ENCODE results near the gene BTBD2. TPM values are rescaled to one million over a fixed set of nuclear protein-coding genes. Genes with fewer than 3 reads are reported as not detected.

Gene BTBD2
- total and polyA plus RNA-seq, 4 donors, result 7.4 to 25.1 (median 20.2) TPM

DNA sequence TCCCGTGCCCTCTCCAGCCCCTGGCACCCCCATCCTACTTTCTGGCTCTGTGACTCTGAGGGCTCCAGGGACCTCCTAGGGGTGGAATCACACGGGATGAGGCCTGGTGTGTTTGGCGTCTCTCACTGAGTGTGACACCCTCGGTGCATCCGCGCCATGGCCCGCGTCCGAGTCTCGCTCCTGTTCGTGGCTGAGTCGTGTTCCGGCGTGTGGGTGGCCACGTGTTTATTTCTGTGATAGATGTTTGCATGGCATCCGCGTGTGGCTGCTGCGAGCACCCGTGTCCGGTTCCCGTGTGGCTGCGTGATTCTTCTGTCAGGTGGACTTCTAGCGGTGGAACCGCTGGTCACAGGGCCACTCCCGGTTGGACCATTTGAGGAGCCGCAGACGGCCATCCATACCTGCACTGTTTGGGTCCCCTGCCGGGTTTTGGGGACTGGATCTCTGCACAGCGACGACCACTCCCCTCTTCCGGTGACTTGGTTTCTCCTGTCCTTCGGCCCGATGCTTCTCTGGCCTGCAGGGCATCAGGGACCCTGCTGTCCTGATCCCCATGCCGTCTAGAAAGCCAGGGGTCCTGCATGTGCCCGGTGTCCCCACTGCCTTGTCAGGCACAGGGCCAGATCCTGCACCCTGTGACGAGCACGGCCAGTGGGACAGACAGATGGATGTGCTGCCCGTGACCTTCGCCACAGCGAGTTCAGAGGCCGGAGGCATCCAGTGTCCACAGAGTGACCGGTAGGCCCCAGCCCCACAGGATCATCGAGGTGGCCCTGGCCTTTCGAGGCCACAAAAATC lies 66.0 kb downstream of the BTBD2 start:
- Histone ChIP-seq H3K4me1 (ENCODE audit: control insufficient read depth in 4 of 4, insufficient read depth in 4 of 4, low read length in 3 of 4) (peaks cover 0 to under 1% (median under 1%) of the 10 kb centered on the region in 4 donors), H3K9ac (ENCODE audit: low read depth in 1 of 2, low read length in 2 of 2) (no peak overlapping the region), H3K27me3 (ENCODE audit: control insufficient read depth in 4 of 4, insufficient read depth in 4 of 4, low read length in 3 of 4) (no peaks in the 10 kb centered on the region), H3K4me3 (ENCODE audit: low read depth in 1 of 3, low read length in 3 of 3) (no peak overlapping the region), H3K27ac (ENCODE audit: low read depth in 1 of 2, low read length in 2 of 2) (no peak overlapping the region), H3K36me3 (ENCODE audit: control insufficient read depth in 4 of 4, insufficient read depth in 3 of 4, low read depth in 1 of 4, low read length in 3 of 4) (peaks cover 0 to 10% (median 2%) of the 10 kb centered on the region in 4 donors), H3K9me3 (ENCODE audit: control insufficient read depth in 4 of 4, low read length in 3 of 4) (no peaks in the 10 kb centered on the region)
- WGBS, result 96% methylated on average over 44 of the region's 44 CpGs
- no peak for DNase-seq (ENCODE audit: low spot score)
- TF ChIP-seq GABPA (IDR thresholded peaks at IDR 0.05 in 1 of 2, conservative IDR thresholded peaks at IDR 0.05 in 1 of 2), result no peak
- TF ChIP-seq, protein P1, sequence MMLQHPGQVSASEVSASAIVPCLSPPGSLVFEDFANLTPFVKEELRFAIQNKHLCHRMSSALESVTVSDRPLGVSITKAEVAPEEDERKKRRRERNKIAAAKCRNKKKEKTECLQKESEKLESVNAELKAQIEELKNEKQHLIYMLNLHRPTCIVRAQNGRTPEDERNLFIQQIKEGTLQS (IDR thresholded peaks at IDR 0.05), result no peak
- TF ChIP-seq, protein P2, sequence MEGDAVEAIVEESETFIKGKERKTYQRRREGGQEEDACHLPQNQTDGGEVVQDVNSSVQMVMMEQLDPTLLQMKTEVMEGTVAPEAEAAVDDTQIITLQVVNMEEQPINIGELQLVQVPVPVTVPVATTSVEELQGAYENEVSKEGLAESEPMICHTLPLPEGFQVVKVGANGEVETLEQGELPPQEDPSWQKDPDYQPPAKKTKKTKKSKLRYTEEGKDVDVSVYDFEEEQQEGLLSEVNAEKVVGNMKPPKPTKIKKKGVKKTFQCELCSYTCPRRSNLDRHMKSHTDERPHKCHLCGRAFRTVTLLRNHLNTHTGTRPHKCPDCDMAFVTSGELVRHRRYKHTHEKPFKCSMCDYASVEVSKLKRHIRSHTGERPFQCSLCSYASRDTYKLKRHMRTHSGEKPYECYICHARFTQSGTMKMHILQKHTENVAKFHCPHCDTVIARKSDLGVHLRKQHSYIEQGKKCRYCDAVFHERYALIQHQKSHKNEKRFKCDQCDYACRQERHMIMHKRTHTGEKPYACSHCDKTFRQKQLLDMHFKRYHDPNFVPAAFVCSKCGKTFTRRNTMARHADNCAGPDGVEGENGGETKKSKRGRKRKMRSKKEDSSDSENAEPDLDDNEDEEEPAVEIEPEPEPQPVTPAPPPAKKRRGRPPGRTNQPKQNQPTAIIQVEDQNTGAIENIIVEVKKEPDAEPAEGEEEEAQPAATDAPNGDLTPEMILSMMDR (IDR thresholded peaks at IDR 0.05; ENCODE audit: low read depth, low read length, missing input control), result no peak
- no peak for TF ChIP-seq YY1 (IDR thresholded peaks at IDR 0.05)
- TF ChIP-seq, protein P3, sequence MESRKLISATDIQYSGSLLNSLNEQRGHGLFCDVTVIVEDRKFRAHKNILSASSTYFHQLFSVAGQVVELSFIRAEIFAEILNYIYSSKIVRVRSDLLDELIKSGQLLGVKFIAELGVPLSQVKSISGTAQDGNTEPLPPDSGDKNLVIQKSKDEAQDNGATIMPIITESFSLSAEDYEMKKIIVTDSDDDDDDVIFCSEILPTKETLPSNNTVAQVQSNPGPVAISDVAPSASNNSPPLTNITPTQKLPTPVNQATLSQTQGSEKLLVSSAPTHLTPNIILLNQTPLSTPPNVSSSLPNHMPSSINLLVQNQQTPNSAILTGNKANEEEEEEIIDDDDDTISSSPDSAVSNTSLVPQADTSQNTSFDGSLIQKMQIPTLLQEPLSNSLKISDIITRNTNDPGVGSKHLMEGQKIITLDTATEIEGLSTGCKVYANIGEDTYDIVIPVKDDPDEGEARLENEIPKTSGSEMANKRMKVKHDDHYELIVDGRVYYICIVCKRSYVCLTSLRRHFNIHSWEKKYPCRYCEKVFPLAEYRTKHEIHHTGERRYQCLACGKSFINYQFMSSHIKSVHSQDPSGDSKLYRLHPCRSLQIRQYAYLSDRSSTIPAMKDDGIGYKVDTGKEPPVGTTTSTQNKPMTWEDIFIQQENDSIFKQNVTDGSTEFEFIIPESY (IDR thresholded peaks at IDR 0.05), result no peak
- TF ChIP-seq TAF1 (conservative IDR thresholded peaks at IDR 0.05), result no peak
- TF ChIP-seq SP1 (IDR thresholded peaks at IDR 0.05), result no peak

DNA sequence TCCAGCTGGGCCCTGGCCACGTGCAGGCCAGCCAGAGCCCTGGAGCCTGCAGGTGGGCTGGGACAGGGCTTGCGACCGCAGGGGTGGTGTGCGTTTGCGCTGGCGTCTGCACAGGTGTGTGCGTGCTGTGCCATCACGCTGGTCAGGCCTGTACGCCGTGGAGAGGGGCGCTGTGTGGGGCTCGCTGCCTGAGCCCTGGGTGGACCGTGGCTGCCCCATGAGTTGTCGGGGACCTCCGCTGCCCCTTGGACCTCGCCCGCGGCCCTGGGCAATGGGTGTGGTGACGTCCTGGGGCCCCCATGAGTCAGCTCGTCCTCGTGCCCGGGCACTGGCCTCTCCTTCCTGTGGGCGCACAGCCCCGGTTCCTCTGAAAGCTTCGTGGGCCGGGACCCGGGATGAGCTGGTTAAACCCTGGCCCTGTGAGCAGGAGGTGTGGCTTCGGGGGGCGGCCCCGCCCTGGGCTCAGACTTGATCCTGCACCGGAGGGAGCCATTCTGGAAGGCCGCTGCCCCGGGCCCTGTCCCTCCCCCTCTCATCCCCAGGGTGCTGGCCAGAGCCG lies 67.8 kb downstream of the BTBD2 start:
- Histone ChIP-seq H3K27me3 (ENCODE audit: control insufficient read depth in 4 of 4, insufficient read depth in 4 of 4, low read length in 3 of 4) (no peaks in the 10 kb centered on the region), H3K4me3 (ENCODE audit: low read depth in 1 of 3, low read length in 3 of 3) (no peak overlapping the region), H3K27ac (ENCODE audit: low read depth in 1 of 2, low read length in 2 of 2) (no peak overlapping the region), H3K9me3 (ENCODE audit: control insufficient read depth in 4 of 4, low read length in 3 of 4) (no peaks in the 10 kb centered on the region), H3K4me1 (ENCODE audit: control insufficient read depth in 4 of 4, insufficient read depth in 4 of 4, low read length in 3 of 4) (peaks cover 4 to 16% (median 10%) of the 10 kb centered on the region in 4 donors), H3K9ac (ENCODE audit: low read depth in 1 of 2, low read length in 2 of 2) (no peak overlapping the region), H3K36me3 (ENCODE audit: control insufficient read depth in 4 of 4, insufficient read depth in 3 of 4, low read depth in 1 of 4, low read length in 3 of 4) (peaks cover 0 to 3% (median 2%) of the 10 kb centered on the region in 4 donors)
- TF ChIP-seq, protein P3 (IDR thresholded peaks at IDR 0.05), result no peak
- no peak for TF ChIP-seq JUND (IDR thresholded peaks at IDR 0.05)
- no peak for TF ChIP-seq HNF4G (IDR thresholded peaks at IDR 0.05)
- TF ChIP-seq RXRA (IDR thresholded peaks at IDR 0.05), result no peak
- TF ChIP-seq EGR1 (IDR thresholded peaks at IDR 0.05; ENCODE audit: low read depth in 2 of 2), result no peak
- TF ChIP-seq RAD21 (IDR thresholded peaks at IDR 0.05), result no peak
- TF ChIP-seq, protein P2 (IDR thresholded peaks at IDR 0.05; ENCODE audit: low read depth, low read length, missing input control), result no peak
- no peak for TF ChIP-seq SP1 (IDR thresholded peaks at IDR 0.05)
- no peak for TF ChIP-seq NR2F2 (IDR thresholded peaks at IDR 0.05)
- no peak for TF ChIP-seq FOXA2 (IDR thresholded peaks at IDR 0.05)
- no peak for TF ChIP-seq GABPA (IDR thresholded peaks at IDR 0.05 in 1 of 2, conservative IDR thresholded peaks at IDR 0.05 in 1 of 2)
- TF ChIP-seq, protein P4, sequence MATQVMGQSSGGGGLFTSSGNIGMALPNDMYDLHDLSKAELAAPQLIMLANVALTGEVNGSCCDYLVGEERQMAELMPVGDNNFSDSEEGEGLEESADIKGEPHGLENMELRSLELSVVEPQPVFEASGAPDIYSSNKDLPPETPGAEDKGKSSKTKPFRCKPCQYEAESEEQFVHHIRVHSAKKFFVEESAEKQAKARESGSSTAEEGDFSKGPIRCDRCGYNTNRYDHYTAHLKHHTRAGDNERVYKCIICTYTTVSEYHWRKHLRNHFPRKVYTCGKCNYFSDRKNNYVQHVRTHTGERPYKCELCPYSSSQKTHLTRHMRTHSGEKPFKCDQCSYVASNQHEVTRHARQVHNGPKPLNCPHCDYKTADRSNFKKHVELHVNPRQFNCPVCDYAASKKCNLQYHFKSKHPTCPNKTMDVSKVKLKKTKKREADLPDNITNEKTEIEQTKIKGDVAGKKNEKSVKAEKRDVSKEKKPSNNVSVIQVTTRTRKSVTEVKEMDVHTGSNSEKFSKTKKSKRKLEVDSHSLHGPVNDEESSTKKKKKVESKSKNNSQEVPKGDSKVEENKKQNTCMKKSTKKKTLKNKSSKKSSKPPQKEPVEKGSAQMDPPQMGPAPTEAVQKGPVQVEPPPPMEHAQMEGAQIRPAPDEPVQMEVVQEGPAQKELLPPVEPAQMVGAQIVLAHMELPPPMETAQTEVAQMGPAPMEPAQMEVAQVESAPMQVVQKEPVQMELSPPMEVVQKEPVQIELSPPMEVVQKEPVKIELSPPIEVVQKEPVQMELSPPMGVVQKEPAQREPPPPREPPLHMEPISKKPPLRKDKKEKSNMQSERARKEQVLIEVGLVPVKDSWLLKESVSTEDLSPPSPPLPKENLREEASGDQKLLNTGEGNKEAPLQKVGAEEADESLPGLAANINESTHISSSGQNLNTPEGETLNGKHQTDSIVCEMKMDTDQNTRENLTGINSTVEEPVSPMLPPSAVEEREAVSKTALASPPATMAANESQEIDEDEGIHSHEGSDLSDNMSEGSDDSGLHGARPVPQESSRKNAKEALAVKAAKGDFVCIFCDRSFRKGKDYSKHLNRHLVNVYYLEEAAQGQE (IDR thresholded peaks at IDR 0.05), result no peak
- TF ChIP-seq, protein P5, sequence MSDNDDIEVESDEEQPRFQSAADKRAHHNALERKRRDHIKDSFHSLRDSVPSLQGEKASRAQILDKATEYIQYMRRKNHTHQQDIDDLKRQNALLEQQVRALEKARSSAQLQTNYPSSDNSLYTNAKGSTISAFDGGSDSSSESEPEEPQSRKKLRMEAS (IDR thresholded peaks at IDR 0.05), result no peak
- no peak for TF ChIP-seq FOXA1 (IDR thresholded peaks at IDR 0.05)
- no peak for TF ChIP-seq HNF4A (conservative IDR thresholded peaks at IDR 0.05)
- TF ChIP-seq TAF1 (conservative IDR thresholded peaks at IDR 0.05), result no peak
- TF ChIP-seq YY1 (IDR thresholded peaks at IDR 0.05), result no peak
- 87% methylated on average over 34 of the region's 34 CpGs for WGBS
- no peak for DNase-seq (ENCODE audit: low spot score)

Data from liver (tissue), 9 donors.